K562 (cell line): ENCODE results near the gene RPS6KA4. TPM values are rescaled to one million over a fixed set of nuclear protein-coding genes. Genes with fewer than 3 reads are reported as not detected.

Experiments used
- FOXA3 ChIP-seq, 2 experiments: fragments of 450-650 bp in 1 of 2; sonication (generic) in 1 of 2; formaldehyde crosslinking; IDR thresholded peaks in 1 of 2; conservative IDR thresholded peaks in 1 of 2; 2 replicates each; pipeline versions ENCODE4 v1.4.0 to v1.8.0; 2020 to 2022; ENCODE audit warnings: mild to moderate bottlenecking in 2 of 2, missing genetic modification reagents in 1 of 2
- HCFC1 ChIP-seq: IDR thresholded peaks from 2 replicates; pipeline ENCODE4 v1.6.1; 2012; ENCODE audit warnings: low read depth, low read length, improper control_type of control experiment
- HMGN3 ChIP-seq: IDR thresholded peaks from 2 replicates; pipeline ENCODE4 v1.6.1; 2011; ENCODE audit warnings: borderline replicate concordance, low read depth, mild to moderate bottlenecking, mixed read lengths, low read length; ENCODE audit not compliant: insufficient read length; ENCODE audit errors: extremely low read depth
- MLLT1 ChIP-seq, 2 experiments: fragments of 450-650 bp; IDR thresholded peaks; 2 replicates each; pipeline ENCODE4 v1.6.1; 2016
- NBN ChIP-seq: fragments of 450-650 bp; IDR thresholded peaks from 2 replicates; pipeline ENCODE4 v1.6.1; 2016; ENCODE audit warnings: low read depth, mild to moderate bottlenecking
- NCOA1 ChIP-seq: fragments of 450-650 bp; IDR thresholded peaks from 2 replicates; pipeline ENCODE4 v1.6.1; 2016; ENCODE audit warnings: low read depth
- NFYB ChIP-seq: IDR thresholded peaks from 2 replicates; pipeline ENCODE4 v1.6.1; 2011; ENCODE audit warnings: mild to moderate bottlenecking, moderate library complexity; ENCODE audit not compliant: insufficient read length; ENCODE audit errors: extremely low read depth
- SREBF2 ChIP-seq: sonication (generic); formaldehyde crosslinking; IDR thresholded peaks from 2 replicates; pipeline ENCODE4 v1.4.0; 2020; ENCODE audit warnings: mild to moderate bottlenecking, missing genetic modification reagents
- TCF15 ChIP-seq: fragments of 250-450 bp; sonication (Bioruptor Pico); IDR thresholded peaks from 2 replicates; pipeline ENCODE4 v1.8.0; 2022; ENCODE audit warnings: moderate library complexity, mild to moderate bottlenecking, inconsistent platforms
- THRB ChIP-seq: fragments of 450-650 bp; formaldehyde crosslinking; conservative IDR thresholded peaks from 2 replicates; pipeline ENCODE4 v1.4.0; 2022; ENCODE audit warnings: mild to moderate bottlenecking, missing genetic modification characterization
- XRCC4 ChIP-seq: IDR thresholded peaks from one replicate; pipeline ENCODE4 v1.6.1; 2011; ENCODE audit not compliant: insufficient read depth, insufficient read length; ENCODE audit errors: extremely low read depth
- ZBTB26 ChIP-seq: fragments of 450-650 bp; formaldehyde crosslinking; IDR thresholded peaks from 2 replicates; pipeline ENCODE4 v1.4.0; 2022; ENCODE audit warnings: missing genetic modification characterization
- ZKSCAN1 ChIP-seq: fragments of 150-350 bp; IDR thresholded peaks from 2 replicates; pipeline ENCODE4 v1.6.1; 2016; ENCODE audit warnings: low read depth, low read length
- ZNF507 ChIP-seq: conservative IDR thresholded peaks from 2 replicates; pipeline ENCODE4 v1.6.1; 2017; ENCODE audit warnings: missing genetic modification characterization, missing compliant biosample characterization
- polyA plus RNA-seq, 8 experiments: library from polyadenylated mRNA; depleted of rRNA in 4 of 8; stranded (reverse) in 5 of 8; unstranded in 3 of 8; fragments of >200 nt; fragmentation: Nextera tagmentation in 2 of 8; fragmentation: Illumina TruSeq in 1 of 8; extraction: Ambion mirVana in 2 of 8; extraction: Trizol in 1 of 8; gene quantifications; 2 replicates each; pipeline versions ENCODE4 v1.2.1 to v1.2.3, GENCODE V29; 2011 to 2014; ENCODE audit warnings: inconsistent platforms in 1 of 8, missing spikeins in 1 of 8
- total RNA-seq, 7 experiments: library from RNA; depleted of rRNA in 6 of 7; stranded (reverse); fragments of >200 nt in 6 of 7; fragmentation: Illumina TruSeq in 2 of 7; extraction: Trizol in 2 of 7; gene quantifications; 2 replicates each; pipeline versions ENCODE4 v1.2.1 to v1.2.3, GENCODE V29; 2011 to 2021; ENCODE audit warnings: low replicate concordance in 1 of 7
- TF ChIP-seq, protein P1 (sequence below): fragments of 250-450 bp; sonication (Bioruptor Pico); IDR thresholded peaks from 2 replicates; pipeline ENCODE4 v1.6.1; 2021; ENCODE audit warnings: mild to moderate bottlenecking
- TF ChIP-seq, protein P2 (sequence below): sonication (generic); formaldehyde crosslinking; IDR thresholded peaks from 2 replicates; pipeline ENCODE4 v1.5.0; 2020; ENCODE audit warnings: missing genetic modification reagents

Gene RPS6KA4
- total and polyA plus RNA-seq, 9 of the 15 experiments (the other 6 are each of a cell fraction or from before 2014, with no cell fraction given), result 0.15 to 23.8 (median 9.8) TPM

DNA sequence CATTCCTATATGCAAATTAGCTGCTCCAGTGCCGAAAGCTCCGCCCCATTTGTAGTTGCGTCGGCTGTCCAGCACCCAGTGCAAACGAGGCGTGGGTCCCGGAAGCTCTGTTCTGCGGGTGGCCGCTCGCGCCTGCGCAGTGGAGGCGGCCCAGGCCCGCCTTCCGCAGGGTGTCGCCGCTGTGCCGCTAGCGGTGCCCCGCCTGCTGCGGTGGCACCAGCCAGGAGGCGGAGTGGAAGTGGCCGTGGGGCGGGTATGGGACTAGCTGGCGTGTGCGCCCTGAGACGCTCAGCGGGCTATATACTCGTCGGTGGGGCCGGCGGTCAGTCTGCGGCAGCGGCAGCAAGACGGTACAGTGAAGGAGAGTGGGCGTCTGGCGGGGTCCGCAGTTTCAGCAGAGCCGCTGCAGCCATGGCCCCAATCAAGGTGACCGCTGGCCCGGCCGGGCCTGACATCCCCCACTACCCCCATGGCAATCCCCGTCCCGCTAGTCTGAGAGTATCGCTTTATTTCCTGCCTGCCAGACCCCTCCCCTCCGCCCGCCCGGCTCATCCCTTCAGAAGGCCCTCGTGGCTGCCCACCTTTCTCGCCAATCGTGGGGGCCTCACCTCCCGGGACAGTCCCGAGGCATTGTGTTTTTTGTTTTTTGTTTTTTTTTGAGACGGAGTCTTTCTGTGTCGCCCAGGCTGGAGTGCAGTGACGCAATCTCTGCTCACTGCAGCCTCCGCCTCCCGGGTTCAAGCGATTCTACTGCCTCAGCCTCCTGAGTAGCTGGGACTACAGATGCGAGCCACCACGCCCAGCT, 40.8 kb upstream of the RPS6KA4 start, which contains the start of gene PRDX5 (continued):
- TF ChIP-seq THRB (CRISPR knock-in tag) (no peak), XRCC4 (no peak), NBN (no peak), SREBF2 (CRISPR knock-in tag) (no peak), HMGN3 (peak; percentile 87), TCF15 (no peak), ZNF507 (tag) (no peak), ZKSCAN1 (no peak), FOXA3 (CRISPR knock-in tag; conservative IDR thresholded peaks at IDR 0.05 in 1 of 2, IDR thresholded peaks at IDR 0.05 in 1 of 2) (peak in 1 of 2 experiments; percentile 78; a peak in 1 of 4 replicates), NCOA1 (no peak), ZBTB26 (CRISPR knock-in tag) (no peak), MLLT1 (IDR thresholded peaks at IDR 0.05) (peak in 1 of 2 experiments; percentile 56; a peak in 1 of 4 replicates), HCFC1 (peak; percentile 41), NFYB (no peak)
- TF ChIP-seq, protein P1, sequence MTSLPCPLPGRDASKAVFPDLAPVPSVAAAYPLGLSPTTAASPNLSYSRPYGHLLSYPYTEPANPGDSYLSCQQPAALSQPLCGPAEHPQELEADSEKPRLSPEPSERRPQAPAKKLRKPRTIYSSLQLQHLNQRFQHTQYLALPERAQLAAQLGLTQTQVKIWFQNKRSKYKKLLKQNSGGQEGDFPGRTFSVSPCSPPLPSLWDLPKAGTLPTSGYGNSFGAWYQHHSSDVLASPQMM, result no peak
- TF ChIP-seq, protein P2, sequence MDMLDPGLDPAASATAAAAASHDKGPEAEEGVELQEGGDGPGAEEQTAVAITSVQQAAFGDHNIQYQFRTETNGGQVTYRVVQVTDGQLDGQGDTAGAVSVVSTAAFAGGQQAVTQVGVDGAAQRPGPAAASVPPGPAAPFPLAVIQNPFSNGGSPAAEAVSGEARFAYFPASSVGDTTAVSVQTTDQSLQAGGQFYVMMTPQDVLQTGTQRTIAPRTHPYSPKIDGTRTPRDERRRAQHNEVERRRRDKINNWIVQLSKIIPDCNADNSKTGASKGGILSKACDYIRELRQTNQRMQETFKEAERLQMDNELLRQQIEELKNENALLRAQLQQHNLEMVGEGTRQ (CRISPR knock-in tag), result no peak
